GM19468 (cell line): Measurements from ENCODE around the gene EPHB1.
"Not testable (repeated sequence)": the region's sequence is repeated elsewhere in the genome, so short reads cannot be mapped to it uniquely, and the experiment has no call there.

Experiments
- ATAC-seq: cut with Tn5 transposase; IDR thresholded peaks from one replicate; pipeline ENCODE4 v1.9.1; 2021; ENCODE audit warnings: mild to moderate bottlenecking, moderate library complexity, moderate number of reproducible peaks; ENCODE audit not compliant: unreplicated experiment; ENCODE audit errors: extremely low read depth

The EPHB1 gene

GRCh38 chr3:135216659-135217058 lies 421.6 kb downstream of the EPHB1 start:
- ATAC-seq: no peak

GRCh38 chr3:135217730-135218129 lies 422.7 kb downstream of the EPHB1 start:
- ATAC-seq: no peak

GRCh38 chr3:135218304-135218703 lies 423.2 kb downstream of the EPHB1 start:
- ATAC-seq: no peak

GRCh38 chr3:135218782-135219181 lies 423.7 kb downstream of the EPHB1 start:
- ATAC-seq: no peak

- no peak for ATAC-seq
Observed at GRCh38 chr3:135224815-135225362, 429.8 kb downstream of the EPHB1 start.

GRCh38 chr3:135226057-135226456 lies 431.0 kb downstream of the EPHB1 start:
- ATAC-seq: peak; percentile 22

- ATAC-seq: no peak
Observed at GRCh38 chr3:135228201-135228600, 433.1 kb downstream of the EPHB1 start.

- ATAC-seq: no peak
Observed at GRCh38 chr3:135229018-135229495, 434.0 kb downstream of the EPHB1 start.

- no peak for ATAC-seq
Observed at GRCh38 chr3:135231737-135232136, 436.7 kb downstream of the EPHB1 start.

GRCh38 chr3:135232226-135232625 lies 437.2 kb downstream of the EPHB1 start:
- no peak for ATAC-seq

GRCh38 chr3:135233476-135233875 lies 438.4 kb downstream of the EPHB1 start:
- not testable (repeated sequence) for ATAC-seq

GRCh38 chr3:135235541-135235940 lies 440.5 kb downstream of the EPHB1 start:
- no peak for ATAC-seq

GRCh38 chr3:135237371-135238143 lies 442.5 kb downstream of the EPHB1 start:
- ATAC-seq: no peak

GRCh38 chr3:135238236-135238830 lies 443.3 kb downstream of the EPHB1 start:
- ATAC-seq: no peak

- ATAC-seq: no peak
Observed at GRCh38 chr3:135238871-135239614, 444.0 kb downstream of the EPHB1 start.

- ATAC-seq: no peak
Observed at GRCh38 chr3:135239615-135239884, 444.5 kb downstream of the EPHB1 start.

GRCh38 chr3:135240426-135240825 lies 445.4 kb downstream of the EPHB1 start:
- ATAC-seq: no peak

GRCh38 chr3:135242285-135242684 lies 447.2 kb downstream of the EPHB1 start:
- no peak for ATAC-seq

- no peak for ATAC-seq
Observed at GRCh38 chr3:135243616-135244015, 448.6 kb downstream of the EPHB1 start.

GRCh38 chr3:135246027-135246426 lies 451.0 kb downstream of the EPHB1 start:
- no peak for ATAC-seq

GRCh38 chr3:135248213-135248612 lies 453.2 kb downstream of the EPHB1 start:
- no peak for ATAC-seq
